H9 (cell line): ENCODE measurements around the gene ANTKMT. TPM values are rescaled to one million over a fixed set of nuclear protein-coding genes. Genes with fewer than 3 reads are reported as not detected.
"Not testable (repeated sequence)": the region's sequence is repeated elsewhere in the genome, so short reads cannot be mapped to it uniquely, and the experiment has no call there.

Experiments
- DNase-seq: peaks from one replicate; pipeline ENCODE4 v3.0.0-alpha.2; 2017
- H2AFZ ChIP-seq: one replicate; pipeline ENCODE4 v1.6.1; 2013; ENCODE audit warnings: mild to moderate bottlenecking, low read length, control low read depth, moderate library complexity
- H2AK5ac ChIP-seq: 2 replicates; pipeline ENCODE4 v1.6.1; 2013; ENCODE audit warnings: low read length, control low read depth, mixed read lengths; ENCODE audit not compliant: insufficient read length
- H2BK120ac ChIP-seq: one replicate; pipeline ENCODE4 v1.6.1; 2013; ENCODE audit warnings: low read depth, mild to moderate bottlenecking, low read length, control low read depth, inconsistent platforms; ENCODE audit not compliant: poor library complexity, severe bottlenecking
- H2BK12ac ChIP-seq: 2 replicates; pipeline ENCODE4 v1.6.1; 2013; ENCODE audit warnings: low read length, control low read depth, mixed read lengths, low read depth; ENCODE audit not compliant: insufficient read length
- H2BK15ac ChIP-seq: 2 replicates; pipeline ENCODE4 v1.6.1; 2013; ENCODE audit warnings: low read depth, low read length, control low read depth
- H2BK20ac ChIP-seq: one replicate; pipeline ENCODE4 v1.6.1; 2013; ENCODE audit warnings: low read depth, mild to moderate bottlenecking, low read length, control low read depth, inconsistent platforms; ENCODE audit not compliant: poor library complexity, severe bottlenecking
- H2BK5ac ChIP-seq: 2 replicates; pipeline ENCODE4 v1.6.1; 2013; ENCODE audit warnings: low read length, control low read depth, mixed read lengths; ENCODE audit not compliant: insufficient read length
- H3K14ac ChIP-seq: 2 replicates; pipeline ENCODE4 v1.6.1; 2013; ENCODE audit warnings: low read length, control low read depth; ENCODE audit not compliant: insufficient read depth
- H3K18ac ChIP-seq: 2 replicates; pipeline ENCODE4 v1.6.1; 2013; ENCODE audit warnings: low read depth, mild to moderate bottlenecking, mixed read lengths, low read length, control low read depth; ENCODE audit not compliant: insufficient read length
- H3K23ac ChIP-seq: 2 replicates; pipeline ENCODE4 v1.6.1; 2013; ENCODE audit warnings: low read length, control low read depth, mixed read lengths, low read depth; ENCODE audit not compliant: insufficient read length
- H3K23me2 ChIP-seq: 2 replicates; pipeline ENCODE4 v1.6.1; 2013; ENCODE audit warnings: low read depth, mild to moderate bottlenecking, mixed read lengths, low read length, control low read depth; ENCODE audit not compliant: insufficient read length, poor library complexity, severe bottlenecking
- H3K27ac ChIP-seq: 2 replicates; pipeline ENCODE4 v1.5.1; 2013; ENCODE audit warnings: low read length, control low read depth, mixed read lengths, low read depth; ENCODE audit not compliant: insufficient read length
- H3K27me3 ChIP-seq: 2 replicates; pipeline ENCODE4 v1.6.1; 2013; ENCODE audit warnings: low read length, control low read depth, inconsistent platforms; ENCODE audit not compliant: insufficient read depth
- H3K4ac ChIP-seq: 2 replicates; pipeline ENCODE4 v1.6.1; 2013; ENCODE audit warnings: low read depth, mild to moderate bottlenecking, control low read depth, inconsistent platforms, low read length, moderate library complexity
- H3K4me1 ChIP-seq: 2 replicates; pipeline ENCODE4 v1.6.1; 2013; ENCODE audit warnings: low read length, control low read depth, inconsistent platforms; ENCODE audit not compliant: insufficient read depth
- H3K4me2 ChIP-seq: 2 replicates; pipeline ENCODE4 v1.6.1; 2013; ENCODE audit warnings: low read length, control low read depth, mixed read lengths; ENCODE audit not compliant: insufficient read length, insufficient read depth
- H3K56ac ChIP-seq: 2 replicates; pipeline ENCODE4 v1.6.1; 2013; ENCODE audit warnings: low read depth, mild to moderate bottlenecking, mixed read lengths, low read length, control low read depth; ENCODE audit not compliant: insufficient read length
- H3K79me1 ChIP-seq: 2 replicates; pipeline ENCODE4 v1.6.1; 2013; ENCODE audit warnings: low read depth, mild to moderate bottlenecking, moderate library complexity, low read length, control low read depth, inconsistent platforms; ENCODE audit not compliant: insufficient read depth, poor library complexity, severe bottlenecking
- H3K79me2 ChIP-seq: 2 replicates; pipeline ENCODE4 v1.6.1; 2013; ENCODE audit warnings: low read length, control low read depth, inconsistent platforms; ENCODE audit not compliant: insufficient read depth
- H3K9ac ChIP-seq: 2 replicates; pipeline ENCODE4 v1.6.1; 2013; ENCODE audit warnings: low read length, control low read depth, mixed read lengths; ENCODE audit not compliant: insufficient read length; ENCODE audit errors: extremely low read depth
- H3K9me3 ChIP-seq: one replicate; pipeline ENCODE4 v1.6.1; 2013; ENCODE audit warnings: low read depth, low read length, inconsistent platforms; ENCODE audit not compliant: control insufficient read depth
- H3T11ph ChIP-seq: one replicate; pipeline ENCODE4 v1.6.1; 2013; ENCODE audit warnings: mild to moderate bottlenecking, low read length, control low read depth, inconsistent platforms
- H4K20me1 ChIP-seq: one replicate; pipeline ENCODE4 v1.6.1; 2013; ENCODE audit not compliant: control insufficient read depth, insufficient read length, insufficient read depth
- H4K5ac ChIP-seq: 2 replicates; pipeline ENCODE4 v1.6.1; 2013; ENCODE audit warnings: low read depth, mild to moderate bottlenecking, mixed read lengths, low read length, control low read depth; ENCODE audit not compliant: insufficient read length
- H4K8ac ChIP-seq: replicated peaks from 2 replicates; pipeline ENCODE4 v1.6.1; 2013; ENCODE audit warnings: low read length, control low read depth, mixed read lengths, low read depth; ENCODE audit not compliant: insufficient read length
- H4K91ac ChIP-seq: 2 replicates; pipeline ENCODE4 v1.6.1; 2013; ENCODE audit warnings: low read depth, mild to moderate bottlenecking, moderate library complexity, mixed read lengths, low read length, control low read depth; ENCODE audit not compliant: insufficient read length
- H3K27ac Mint-ChIP-seq, 3 experiments: 2 replicates in 2 of 3; 3 replicates in 1 of 3; pipeline ENCODE4 v1.8.0; 2020 to 2021; ENCODE audit warnings: mixed read lengths in 3 of 3, mild to moderate bottlenecking in 1 of 3, moderate library complexity in 1 of 3
- H3K27me3 Mint-ChIP-seq: 2 replicates; pipeline ENCODE4 v1.8.0; 2021; ENCODE audit warnings: low read depth, mild to moderate bottlenecking, moderate library complexity, mixed read lengths
- H3K36me3 Mint-ChIP-seq, 3 experiments: 2 replicates in 2 of 3; 3 replicates in 1 of 3; pipeline ENCODE4 v1.8.0; 2020 to 2021; ENCODE audit warnings: low read depth in 3 of 3, mixed read lengths in 3 of 3; ENCODE audit not compliant: insufficient read depth in 1 of 3
- H3K4me1 Mint-ChIP-seq, 2 experiments: 2 replicates each; pipeline ENCODE4 v1.8.0; 2020; ENCODE audit warnings: mixed read lengths in 2 of 2
- H3K4me3 Mint-ChIP-seq, 2 experiments: 2 replicates in 1 of 2; 3 replicates in 1 of 2; pipeline ENCODE4 v1.8.0; 2020 to 2021; ENCODE audit warnings: mild to moderate bottlenecking in 2 of 2, mixed read lengths in 2 of 2, moderate library complexity in 1 of 2
- H3K9me3 Mint-ChIP-seq, 2 experiments: 2 replicates in 1 of 2; 3 replicates in 1 of 2; pipeline ENCODE4 v1.8.0; 2020; ENCODE audit warnings: mild to moderate bottlenecking in 2 of 2, mixed read lengths in 2 of 2, moderate library complexity in 1 of 2
- CTCF ChIP-seq: fragments of 200-600 bp; sonication (generic); conservative IDR thresholded peaks from 3 replicates; pipeline ENCODE4 v1.8.0; 2021; ENCODE audit warnings: antibody characterized with exemption, mild to moderate bottlenecking
- WGBS: extraction: QIAGEN DNeasy Blood & Tissue Kit; methylation state at CpG from one replicate; pipeline ENCODE4 v1.1.7; 2013; ENCODE audit warnings: missing lambda C conversion rate, low lambda C conversion rate, mixed read lengths; ENCODE audit not compliant: insufficient read length; ENCODE audit errors: extremely low coverage; 5-methylcytosine and 5-hydroxymethylcytosine counted together
- total RNA-seq: library from RNA; stranded (reverse); gene quantifications from 2 replicates; pipeline ENCODE4 v1.2.1, GENCODE V29; 2021

Gene ANTKMT
- total RNA-seq, 1 experiment from 2014 or later: 31.5 TPM

GRCh38 chr16:752007-752312, 31.0 kb downstream of the ANTKMT start:
- no peak overlapping the region for H3K27ac ChIP-seq
- H2BK12ac ChIP-seq: no peak overlapping the region
- no peaks in the 10 kb centered on the region for H4K20me1 ChIP-seq
- H3K14ac ChIP-seq: no peak overlapping the region
- WGBS: no CpG with 5 or more reads among the region's 10 CpGs
- no peak overlapping the region for H2BK120ac ChIP-seq
- H4K5ac ChIP-seq: no peak overlapping the region
- H3K4me1 Mint-ChIP-seq: peaks cover 20 to 29% of the 10 kb centered on the region in 2 experiments
- H3K56ac ChIP-seq: no peak overlapping the region
- H3K27ac Mint-ChIP-seq: peak overlapping the region in 1 of 3 experiments; percentile 82; a peak in 2 of 7 replicates
- H3K9ac ChIP-seq: no peak overlapping the region
- no peak overlapping the region for H2BK15ac ChIP-seq
- H3K9me3 Mint-ChIP-seq: no peaks in the 10 kb centered on the region; a peak in 1 of 5 replicates
- H3K4me3 Mint-ChIP-seq: peak overlapping the region in 1 of 2 experiments; percentile 50; a peak in 3 of 5 replicates
- no peak overlapping the region for H3K23ac ChIP-seq
- no peaks in the 10 kb centered on the region for H3K23me2 ChIP-seq
- DNase-seq: no peak
- no peaks in the 10 kb centered on the region for H3K36me3 Mint-ChIP-seq
- no peak overlapping the region for H3K18ac ChIP-seq
- no peak overlapping the region for H2BK5ac ChIP-seq
- no peaks in the 10 kb centered on the region for H3K9me3 ChIP-seq
- H3K4ac ChIP-seq: no peak overlapping the region
- H3K4me1 ChIP-seq: no peaks in the 10 kb centered on the region
- H3K4me2 ChIP-seq: no peak overlapping the region
- no peaks in the 10 kb centered on the region for H3K79me1 ChIP-seq
- H3K27me3 Mint-ChIP-seq: peaks cover 27% of the 10 kb centered on the region
- no peak overlapping the region for H3T11ph ChIP-seq
- no peaks in the 10 kb centered on the region for H3K79me2 ChIP-seq
- no peak overlapping the region for H2AFZ ChIP-seq
- no peak overlapping the region for H2BK20ac ChIP-seq
- TF ChIP-seq CTCF: no peak
- H4K8ac ChIP-seq: no peak overlapping the region
- H4K91ac ChIP-seq: no peak overlapping the region
- H3K27me3 ChIP-seq: no peaks in the 10 kb centered on the region
- H2AK5ac ChIP-seq: no peak overlapping the region

- not testable (repeated sequence) for H3K36me3 Mint-ChIP-seq, H3K23ac ChIP-seq, H3K4me3 Mint-ChIP-seq, H2BK20ac ChIP-seq, H4K20me1 ChIP-seq, H4K5ac ChIP-seq, H3K27me3 ChIP-seq, H2BK120ac ChIP-seq, H3K18ac ChIP-seq, H3K9me3 Mint-ChIP-seq, H3K79me2 ChIP-seq, H3K23me2 ChIP-seq, H3K9me3 ChIP-seq, H2BK12ac ChIP-seq, H3K14ac ChIP-seq, H3K9ac ChIP-seq, H4K91ac ChIP-seq, H3K27ac Mint-ChIP-seq, H3K4ac ChIP-seq, H3K56ac ChIP-seq, H3K4me1 ChIP-seq, H2AK5ac ChIP-seq, H3K4me2 ChIP-seq, H2BK5ac ChIP-seq, H2BK15ac ChIP-seq, DNase-seq, H3T11ph ChIP-seq, H4K8ac ChIP-seq, H3K79me1 ChIP-seq, H3K27ac ChIP-seq, H2AFZ ChIP-seq
- H3K27me3 Mint-ChIP-seq: peaks cover 34% of the 10 kb centered on the region
- peaks cover 25 to 32% of the 10 kb centered on the region in 2 experiments for H3K4me1 Mint-ChIP-seq
- WGBS: no CpG with 5 or more reads among the region's 11 CpGs
Measured at GRCh38 chr16:754121-754607, 33.2 kb downstream of the ANTKMT start.
